Mucosa of gallbladder (tissue), 1 donor: ENCODE data around the gene TRIM43. TPM values are rescaled to one million over a fixed set of nuclear protein-coding genes. Genes with fewer than 3 reads are reported as not detected.
"Not testable (repeated sequence)": the region's sequence is repeated elsewhere in the genome, so short reads cannot be mapped to it uniquely, and the experiment has no call there.

ENCODE experiments used
- DNase-seq: peaks from one replicate; pipeline ENCODE4 v3.0.0-alpha.2; 2020; ENCODE audit warnings: low spot score
- total RNA-seq: library from RNA; stranded (reverse); gene quantifications from one replicate; pipeline ENCODE4 v1.2.1, GENCODE V29; 2021
- donor health status: DM: no; HTN: no; CAD: no.

Gene TRIM43
- total RNA-seq = not detected

DNA sequence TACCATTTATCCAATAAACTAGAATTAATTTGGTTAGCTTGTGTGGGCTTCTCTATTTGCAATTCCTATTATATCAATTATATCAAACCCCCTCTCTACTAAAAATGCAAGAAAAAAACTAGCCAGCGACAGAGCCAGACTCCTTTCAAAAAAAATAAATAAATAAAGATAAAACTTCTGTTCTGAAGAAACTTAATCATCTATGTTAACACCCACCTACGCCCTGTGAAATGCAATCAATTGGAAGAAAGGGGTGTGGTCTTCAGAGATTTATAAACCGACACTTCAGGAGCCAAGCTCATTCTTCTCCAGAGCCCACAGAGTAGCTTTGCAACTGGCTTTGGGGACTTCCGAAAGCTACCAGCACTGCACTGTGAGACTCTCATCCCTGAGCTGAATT, at the start of gene TRIM43:
Gene TRIM43, plus strand, starts transcription at position 301 of the 400 bp plus-strand sequence. CDS start 2,023 bp downstream, outside the sequence.
- DNase-seq = not testable (repeated sequence)

DNA sequence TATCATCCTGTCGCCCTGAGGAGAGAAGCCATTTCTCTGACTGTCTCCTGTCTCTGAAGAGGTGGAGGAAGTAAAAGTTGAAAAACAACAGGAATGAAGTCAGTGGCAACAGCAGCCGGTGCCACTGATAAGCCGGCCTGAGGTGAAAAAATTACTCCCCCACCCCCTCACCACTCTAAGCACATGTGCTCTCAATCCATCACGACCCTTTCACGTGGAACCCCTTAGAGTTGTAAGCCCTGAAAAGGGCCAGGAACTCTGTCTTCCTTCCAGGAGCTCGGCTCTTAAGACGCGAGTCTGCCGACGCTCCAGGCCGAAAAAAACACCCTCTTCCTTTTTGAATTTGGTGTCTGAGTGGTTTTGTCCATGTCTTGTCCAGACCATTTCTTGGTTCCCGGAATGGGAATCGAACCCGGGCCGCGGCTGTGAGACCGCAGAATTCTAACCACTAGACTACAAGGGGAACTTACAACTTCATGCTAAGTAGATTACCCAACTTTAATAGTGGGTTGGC, 40.7 kb upstream of the TRIM43 start:
- DNase-seq = no peak

DNA sequence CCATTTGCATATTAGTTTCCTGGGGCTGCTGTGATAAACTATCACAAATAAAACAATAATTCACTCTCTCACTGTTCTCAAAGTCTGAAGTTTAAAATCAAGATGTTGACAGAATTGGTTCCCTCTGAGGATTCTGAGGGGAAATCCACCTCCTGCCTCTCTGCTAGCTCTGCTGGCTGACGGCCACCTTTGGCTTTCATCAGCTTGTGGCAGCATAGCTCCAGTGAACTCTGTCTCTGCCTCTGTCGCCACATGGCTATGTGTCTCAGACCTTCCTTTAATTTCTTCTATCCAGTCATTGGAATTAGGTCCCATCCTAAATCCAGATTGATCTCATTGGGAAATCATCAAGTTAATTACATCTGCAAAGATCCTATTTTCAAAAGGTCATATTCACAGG, 38.9 kb upstream of the TRIM43 start:
- DNase-seq = no peak

DNA sequence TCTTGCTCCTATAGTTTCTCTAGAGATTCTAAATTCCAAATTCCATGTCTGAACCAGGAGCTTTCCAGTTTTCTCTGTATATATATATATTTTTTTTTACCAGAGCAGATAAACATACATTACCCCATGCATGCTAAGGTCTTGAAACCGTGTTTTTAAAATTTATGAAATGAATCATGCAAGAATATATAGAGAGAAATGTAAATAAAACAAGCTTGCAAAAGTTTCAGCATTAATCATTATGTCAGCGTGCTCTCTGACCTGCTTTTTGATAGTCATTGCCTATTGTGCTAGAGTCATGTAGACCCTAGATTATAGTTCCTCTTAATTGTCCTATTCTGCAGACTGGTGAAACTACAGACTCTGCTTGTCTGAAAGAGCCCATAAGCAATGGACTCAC, 22.6 kb upstream of the TRIM43 start:
- DNase-seq = no peak

DNA sequence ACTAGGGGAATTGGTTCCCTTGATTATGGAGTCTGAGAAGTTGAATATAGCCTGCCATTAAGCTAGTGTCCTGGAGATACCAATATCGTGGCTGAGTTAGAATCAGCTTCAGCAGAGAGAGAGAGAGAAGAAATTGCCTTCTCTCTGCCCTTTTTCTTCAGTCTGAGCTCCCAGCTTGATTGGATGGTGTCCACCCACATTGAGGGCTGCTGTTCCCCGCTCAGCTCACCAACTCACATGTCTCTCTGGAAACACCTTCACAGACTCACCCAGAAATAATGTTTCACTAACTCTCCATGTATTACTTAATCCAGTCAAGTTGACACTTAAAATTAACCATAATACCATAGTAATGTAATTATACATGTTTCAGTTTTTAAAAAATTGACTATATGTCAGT, 17.9 kb upstream of the TRIM43 start:
- no peak for DNase-seq

DNA sequence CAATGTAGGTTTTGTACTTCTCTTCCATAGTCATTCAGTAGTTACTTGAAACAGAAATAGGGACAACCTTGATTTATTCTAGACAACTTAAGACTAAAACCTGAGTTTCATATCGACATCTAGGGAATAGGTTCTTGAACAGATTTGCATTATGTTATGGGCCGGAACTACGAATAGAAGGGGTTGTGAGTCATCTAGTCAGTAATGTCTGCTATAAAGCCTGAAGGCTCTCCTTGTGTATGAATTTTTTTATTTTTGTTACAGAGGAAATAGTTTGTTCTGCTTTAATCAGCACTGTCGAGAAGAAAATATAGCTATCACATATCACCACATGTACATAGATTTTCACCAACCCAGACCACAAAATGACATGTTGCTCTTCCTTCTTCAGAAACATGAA, 17.3 kb upstream of the TRIM43 start:
- no peak for DNase-seq

DNA sequence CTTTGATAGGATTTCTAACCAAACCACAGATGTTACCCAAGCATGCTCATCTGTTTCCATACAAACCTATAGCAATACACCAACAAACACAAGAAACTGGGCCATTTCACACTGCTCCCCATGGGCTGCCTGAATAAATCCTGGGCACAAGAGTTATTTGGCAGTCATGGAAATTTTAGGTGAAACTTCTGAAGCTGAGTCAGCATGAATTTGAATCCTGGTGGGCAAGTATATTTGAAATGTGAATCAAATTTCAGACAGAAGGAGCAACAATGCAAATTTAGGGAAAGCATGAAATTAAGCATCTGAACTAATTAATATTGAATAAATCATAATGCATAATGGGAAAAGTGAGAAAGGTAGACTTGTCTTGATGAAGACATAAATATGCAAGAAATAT, 15.9 kb upstream of the TRIM43 start:
- DNase-seq = no peak

DNA sequence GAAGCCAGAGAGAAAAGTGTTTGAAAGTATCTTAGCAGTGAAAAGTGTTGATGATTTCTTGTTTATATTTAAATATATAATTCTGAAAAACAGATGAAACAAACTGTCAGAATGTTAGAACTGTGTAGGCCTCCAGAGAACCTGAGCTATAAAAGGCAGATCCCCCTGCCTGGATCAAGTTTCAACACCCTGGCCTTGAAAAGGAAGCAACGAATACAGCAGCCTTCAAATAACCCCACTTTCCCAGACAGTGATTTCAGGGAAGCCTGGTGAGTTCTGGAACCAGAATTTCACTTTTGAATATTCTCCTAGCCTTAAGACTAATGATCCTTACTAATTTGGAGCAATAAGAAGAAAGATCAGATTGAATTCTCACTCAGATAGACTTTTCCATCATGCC, 13.3 kb upstream of the TRIM43 start:
- no peak for DNase-seq

DNA sequence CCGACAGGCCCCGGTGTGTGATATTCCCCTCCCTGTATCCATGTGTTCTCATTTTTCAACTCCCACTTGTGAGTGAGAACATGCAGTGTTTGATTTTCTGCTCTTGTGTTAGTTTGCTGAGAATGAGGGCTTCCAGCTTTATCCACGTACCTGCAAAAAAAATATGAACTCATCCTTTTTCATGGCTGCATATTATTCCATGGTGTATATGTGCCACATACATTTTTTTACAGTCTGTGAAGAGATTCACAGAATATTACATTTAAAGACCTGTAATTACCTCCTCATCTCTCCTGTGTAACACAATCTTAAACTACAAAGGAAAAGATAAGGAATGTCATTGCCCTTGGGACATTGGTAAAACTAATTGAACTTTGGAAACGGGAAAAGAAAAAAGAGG, 8.3 kb upstream of the TRIM43 start:
- not testable (repeated sequence) for DNase-seq

DNA sequence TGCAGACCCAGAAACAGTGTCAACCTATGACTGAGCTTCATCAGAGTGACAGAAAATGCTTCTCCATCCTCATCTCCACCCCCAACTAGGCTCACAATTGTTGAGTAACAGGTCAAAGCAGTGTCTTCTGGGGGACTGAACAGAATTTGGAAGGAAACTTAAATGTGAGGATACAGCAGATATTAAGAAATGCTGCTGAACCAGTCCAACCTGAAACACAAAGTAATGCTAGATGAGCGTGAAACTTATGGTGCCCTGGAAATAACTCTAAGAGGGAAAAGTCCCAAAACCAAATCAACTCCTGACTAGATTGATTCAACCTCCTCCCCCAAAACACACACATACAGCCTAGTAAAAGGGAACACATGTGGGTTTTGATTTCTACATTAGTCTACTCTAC, 7.5 kb upstream of the TRIM43 start:
- not testable (repeated sequence) for DNase-seq

DNA sequence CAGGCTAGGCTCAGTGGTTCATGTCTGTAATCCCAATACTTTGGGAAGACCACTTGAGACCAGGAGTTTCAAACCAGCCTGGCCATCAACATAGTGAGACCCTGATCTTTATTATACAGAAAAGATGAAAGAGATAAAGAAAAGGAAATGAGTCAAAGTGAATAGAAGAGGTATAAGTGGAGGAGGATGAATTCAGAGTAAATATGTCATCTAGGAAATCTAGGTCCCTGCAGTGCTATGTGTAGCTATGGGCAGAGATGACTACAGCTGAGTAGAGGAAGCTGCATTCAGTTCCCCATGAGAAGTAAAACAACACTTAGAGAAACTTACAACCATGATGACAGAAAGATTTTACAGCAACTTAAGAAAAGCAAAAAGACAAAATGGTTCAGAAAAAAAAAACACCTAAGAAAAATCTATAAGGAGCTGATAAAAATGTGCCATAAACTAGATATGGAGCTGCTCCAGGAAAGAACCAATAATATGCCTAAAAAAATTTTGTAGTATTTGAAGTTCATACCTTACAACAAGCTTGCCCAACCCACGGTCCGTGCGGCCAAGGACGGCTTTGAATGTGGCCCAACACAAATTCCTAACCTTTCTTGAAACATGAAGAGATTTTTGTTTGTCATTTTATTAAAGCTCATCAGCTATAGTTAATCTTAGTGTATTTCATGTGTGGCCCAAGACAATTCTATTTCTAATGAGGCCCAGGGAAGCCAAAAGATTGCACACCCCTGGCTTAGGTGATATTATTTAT, 1.8 kb upstream of the TRIM43 start:
- not testable (repeated sequence) for DNase-seq

DNA sequence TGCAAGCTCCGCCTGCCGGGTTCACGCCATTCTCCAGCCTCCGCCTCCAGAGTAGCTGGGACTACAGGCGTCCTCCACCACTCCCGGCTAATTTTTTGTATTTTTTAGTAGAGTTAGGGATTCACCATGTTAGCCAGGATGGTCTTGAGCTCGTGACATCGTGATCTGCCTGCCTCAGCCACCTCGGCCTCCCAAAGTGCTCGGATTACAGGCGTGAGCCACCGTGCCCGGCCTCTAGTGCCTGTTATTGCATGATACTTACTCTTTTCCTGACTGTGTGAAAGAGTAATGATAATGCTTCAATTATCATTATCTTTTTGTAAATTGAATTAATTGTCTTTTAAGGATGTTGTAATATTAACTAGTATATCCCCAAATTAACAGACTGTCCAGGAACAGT, 1.2 kb downstream of the TRIM43 start:
- not testable (repeated sequence) for DNase-seq

DNA sequence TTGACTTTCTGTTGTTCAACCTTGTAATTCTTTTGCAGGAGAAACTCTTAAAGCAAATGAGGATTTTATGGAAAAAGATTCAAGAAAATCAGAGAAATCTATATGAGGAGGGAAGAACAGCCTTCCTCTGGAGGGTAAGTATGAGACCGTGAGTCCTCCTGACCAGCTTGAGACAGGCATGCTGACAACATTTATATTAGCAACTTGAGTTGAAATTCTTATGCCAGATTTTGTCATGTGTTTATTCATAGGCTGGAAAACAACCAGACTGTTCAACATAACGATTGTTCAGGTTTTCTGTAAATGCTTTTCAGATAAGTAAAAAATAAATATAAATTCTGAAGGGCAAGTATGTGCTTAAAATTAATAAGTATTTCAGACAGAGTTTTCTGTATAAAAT, 3.2 kb downstream of the TRIM43 start:
- not testable (repeated sequence) for DNase-seq

DNA sequence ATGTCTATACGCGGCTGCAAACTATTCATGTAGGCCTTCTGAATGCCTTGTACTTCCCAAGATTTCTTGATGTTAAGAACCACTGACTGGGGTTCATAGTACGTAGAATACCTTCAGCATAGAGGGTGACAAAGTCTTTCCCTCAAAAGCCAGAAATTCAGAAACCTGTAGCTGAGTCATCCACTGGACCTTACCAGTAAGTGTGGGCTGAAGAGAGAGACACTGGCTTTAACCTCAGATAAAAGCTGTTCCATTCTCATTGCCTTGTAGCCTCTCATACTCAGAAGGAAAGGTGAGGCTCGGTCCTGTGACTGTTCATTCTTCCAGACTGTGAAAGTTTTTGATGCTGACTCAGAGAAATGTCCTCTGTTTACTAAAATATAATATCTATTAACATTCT, 9.5 kb downstream of the TRIM43 start:
- not testable (repeated sequence) for DNase-seq

DNA sequence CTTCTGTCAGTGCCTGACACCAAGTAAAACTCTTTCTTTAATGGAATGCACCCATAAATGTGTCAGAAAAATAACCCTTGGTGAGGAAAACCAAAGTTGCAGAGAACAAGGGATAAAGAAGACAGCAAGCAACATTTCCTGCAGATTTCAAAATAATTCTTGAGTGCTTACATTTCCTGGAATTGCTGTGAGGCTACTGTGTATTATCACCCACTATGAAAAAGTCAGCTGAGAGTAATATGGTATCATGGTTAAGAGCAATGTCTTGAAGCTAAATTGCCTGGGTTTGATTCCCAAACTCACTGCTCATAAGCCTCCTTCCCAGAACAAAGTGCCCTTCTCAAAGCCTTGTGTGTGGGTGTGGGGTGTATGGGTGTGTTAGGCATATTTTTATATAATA, 10.3 kb downstream of the TRIM43 start:
- not testable (repeated sequence) for DNase-seq

DNA sequence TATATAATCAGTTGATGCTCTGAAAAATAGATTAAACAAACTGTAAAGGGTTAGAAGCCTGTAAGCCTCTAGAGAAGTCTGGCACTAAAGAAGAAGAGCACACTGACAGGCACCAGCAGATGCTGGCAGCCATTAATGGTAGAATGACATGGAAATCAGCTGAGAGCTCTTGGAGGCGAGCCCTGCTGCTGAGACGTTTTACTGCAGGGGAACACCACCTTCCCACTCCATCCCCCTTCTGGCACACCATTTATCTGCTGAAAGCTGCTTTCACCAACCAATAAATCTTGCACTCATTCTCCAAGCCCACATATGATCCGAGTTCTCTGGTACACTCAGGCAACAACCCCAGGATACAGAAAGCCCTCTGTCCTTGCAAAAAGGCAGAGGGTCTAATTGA, 16.6 kb downstream of the TRIM43 start:
- not testable (repeated sequence) for DNase-seq

DNA sequence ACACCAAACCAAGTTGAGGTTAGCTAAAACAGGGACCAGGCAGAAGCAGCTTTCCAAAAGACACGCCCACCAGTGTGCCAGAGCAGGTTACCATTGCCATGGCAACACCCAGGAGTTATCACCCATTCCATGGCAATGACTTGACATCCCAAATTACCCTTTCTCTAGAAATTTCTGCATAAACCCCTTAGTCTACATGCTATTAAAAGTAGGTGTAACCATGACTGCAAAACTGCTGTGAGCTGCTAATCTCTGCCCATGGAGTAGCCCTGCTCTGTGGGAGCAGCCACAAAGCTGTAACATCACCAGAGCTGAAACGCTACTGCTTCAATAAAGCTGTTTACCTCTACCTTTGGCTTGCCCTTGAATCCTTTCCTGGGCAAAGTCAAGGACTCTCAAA, 18.0 kb downstream of the TRIM43 start:
- not testable (repeated sequence) for DNase-seq

DNA sequence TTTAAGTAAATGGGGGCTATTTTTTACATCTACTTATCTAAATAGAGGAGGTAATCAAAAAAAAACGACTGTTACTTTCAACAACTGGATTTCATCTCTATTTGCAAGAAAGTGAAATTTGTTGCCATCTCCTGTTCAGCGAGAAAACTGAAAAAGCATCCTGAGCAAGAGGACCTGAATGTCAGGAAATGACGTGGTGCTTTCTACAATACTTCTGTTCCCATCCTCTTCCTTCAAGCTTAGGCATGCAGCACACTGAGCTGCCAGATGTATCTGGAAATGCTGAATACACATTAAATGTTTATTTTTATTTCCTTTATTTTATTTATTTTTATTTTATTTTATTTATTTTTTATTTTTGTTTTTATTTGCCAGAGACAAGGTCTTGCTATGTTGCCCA, 21.2 kb downstream of the TRIM43 start:
- DNase-seq = not testable (repeated sequence)

DNA sequence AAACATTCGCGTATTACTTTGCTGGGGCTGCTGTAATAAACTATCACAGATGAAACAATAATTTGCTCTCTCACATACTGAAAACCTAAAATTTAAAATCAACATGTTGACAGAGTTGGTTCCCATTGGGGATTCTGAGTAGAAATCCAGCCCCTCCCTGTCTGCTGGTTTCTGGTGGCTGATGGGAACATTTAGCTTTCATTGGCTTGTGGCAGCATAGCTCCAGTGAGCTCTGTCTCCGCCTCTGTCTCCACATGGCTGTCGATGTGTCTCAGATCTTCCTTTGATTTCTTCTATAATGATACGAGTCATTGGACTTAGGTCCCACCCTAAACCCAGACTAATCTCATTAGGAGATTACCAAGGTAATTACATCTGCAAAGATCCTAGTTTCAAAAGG, 30.9 kb downstream of the TRIM43 start:
- not testable (repeated sequence) for DNase-seq

DNA sequence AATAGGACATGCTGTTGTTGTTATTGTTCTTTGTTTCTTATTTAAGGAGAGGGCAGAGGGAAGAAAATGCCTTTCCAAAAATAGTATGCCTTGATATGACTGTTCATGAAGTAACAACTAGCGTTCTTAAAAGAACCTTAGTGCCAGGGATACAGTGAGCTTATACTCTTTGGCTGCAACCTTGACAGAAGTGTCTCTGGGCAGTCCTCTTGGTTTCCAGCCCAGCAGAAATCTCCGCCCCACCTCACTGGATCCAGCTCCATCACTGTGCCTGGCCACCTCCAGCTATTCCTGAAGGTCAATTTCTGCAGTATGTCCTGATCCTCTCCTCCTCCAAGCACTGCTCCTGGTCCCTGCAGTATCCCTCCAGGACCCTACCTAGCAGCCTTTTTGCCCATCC, 39.2 kb downstream of the TRIM43 start:
- not testable (repeated sequence) for DNase-seq

DNA sequence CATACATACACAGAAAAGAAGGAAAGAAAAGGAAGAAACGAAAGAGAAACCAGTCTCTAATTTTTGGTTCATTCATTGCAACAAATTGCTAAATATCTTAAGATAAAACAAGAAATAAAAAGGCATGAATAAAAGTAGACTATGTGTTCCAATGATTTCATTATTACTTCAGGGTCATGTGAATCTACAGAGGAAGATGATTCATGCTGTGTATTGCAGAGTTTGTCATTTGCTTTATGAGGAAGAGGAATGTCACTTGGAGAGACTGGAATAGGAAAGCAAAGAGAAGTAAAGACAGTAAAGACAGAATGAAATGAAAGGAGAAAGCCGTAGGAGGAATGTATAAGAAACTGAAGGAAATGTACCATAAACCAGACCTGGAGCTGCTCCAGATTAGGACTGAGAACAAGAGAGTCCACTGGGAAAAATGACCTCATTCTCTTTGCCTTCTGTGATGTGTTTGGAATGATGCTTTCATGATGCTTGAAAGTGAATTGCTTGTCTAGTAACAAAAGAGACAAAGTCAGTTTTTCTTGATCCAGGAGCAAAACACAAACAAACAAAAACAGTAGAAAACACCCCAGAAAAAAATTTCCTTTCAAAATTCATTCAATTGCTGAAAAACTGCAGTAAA, 41.9 kb downstream of the TRIM43 start:
- DNase-seq = not testable (repeated sequence)

DNA sequence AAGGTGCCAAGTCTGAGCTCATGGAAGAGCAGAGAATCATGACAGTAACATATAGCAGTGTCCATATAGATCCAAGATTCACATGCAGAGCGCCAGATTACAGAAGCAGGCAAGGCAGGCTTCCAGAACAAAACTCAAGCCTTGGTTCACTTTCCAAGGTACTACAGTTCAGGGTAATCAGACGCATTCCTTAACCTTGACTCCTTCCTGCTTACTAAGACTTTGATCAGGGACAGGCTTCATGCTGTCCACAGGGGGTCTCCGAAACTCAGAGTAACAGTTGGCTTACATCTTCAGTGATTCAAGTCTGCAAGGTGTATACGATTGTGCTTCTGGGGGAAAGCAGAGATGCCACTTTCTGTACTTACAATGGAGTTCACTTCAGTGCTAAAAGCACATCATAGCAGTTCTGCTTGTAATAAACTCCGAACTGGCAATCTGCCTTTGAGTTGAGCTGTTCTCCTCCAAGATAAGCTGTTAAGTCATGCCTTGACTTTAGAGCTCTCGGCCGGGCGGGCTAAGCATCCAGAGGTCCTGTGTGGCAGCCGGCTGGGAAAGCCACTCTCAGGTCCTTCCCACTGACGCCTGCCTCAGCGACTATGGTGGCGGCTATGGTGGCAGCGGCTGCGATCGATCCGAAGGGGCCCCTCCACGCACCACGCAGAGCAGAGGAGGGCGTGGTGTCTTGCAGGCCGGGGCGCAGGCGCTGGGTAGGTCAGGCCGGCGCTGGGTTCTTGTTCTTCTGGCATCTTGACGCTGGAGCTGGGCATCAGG, 48.9 kb downstream of the TRIM43 start:
- not testable (repeated sequence) for DNase-seq

DNA sequence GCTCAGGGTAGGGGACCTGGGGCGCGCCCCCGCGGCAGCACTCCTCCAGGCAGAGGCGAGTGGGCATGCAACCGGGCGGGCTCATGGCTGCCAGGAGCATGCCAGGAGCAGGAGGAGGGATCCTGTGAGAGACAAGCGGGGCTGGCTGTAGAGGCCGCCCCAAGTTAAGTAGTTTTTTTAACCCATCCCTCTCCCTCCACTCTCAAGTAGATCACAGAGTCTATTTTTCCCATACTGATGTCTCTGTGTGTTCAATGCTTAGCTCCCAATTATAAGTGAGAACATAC, 49.4 kb downstream of the TRIM43 start:
- DNase-seq = not testable (repeated sequence)
